Measurements from ENCODE around the gene SRC.

Gene SRC

DNA sequence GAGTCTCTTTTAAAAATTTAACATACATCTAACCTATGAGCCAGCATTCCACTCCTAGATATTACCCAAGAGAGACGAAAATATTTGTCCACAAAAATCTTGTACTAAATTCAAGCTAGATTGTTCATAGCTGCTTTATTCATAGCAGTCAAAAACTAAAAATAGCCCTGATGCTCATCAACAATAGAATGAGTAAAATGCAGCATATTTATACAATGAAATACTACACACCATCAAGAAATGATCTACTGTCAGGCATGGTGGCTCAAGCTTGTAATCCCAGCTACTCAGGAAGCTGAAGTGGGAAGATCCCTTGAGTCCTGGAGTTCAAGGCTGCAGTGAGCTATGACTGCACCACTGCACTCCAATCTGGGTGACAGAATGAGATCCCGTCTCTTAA, 22.0 kb upstream of the SRC start:
- no peak for FAIRE-seq

DNA sequence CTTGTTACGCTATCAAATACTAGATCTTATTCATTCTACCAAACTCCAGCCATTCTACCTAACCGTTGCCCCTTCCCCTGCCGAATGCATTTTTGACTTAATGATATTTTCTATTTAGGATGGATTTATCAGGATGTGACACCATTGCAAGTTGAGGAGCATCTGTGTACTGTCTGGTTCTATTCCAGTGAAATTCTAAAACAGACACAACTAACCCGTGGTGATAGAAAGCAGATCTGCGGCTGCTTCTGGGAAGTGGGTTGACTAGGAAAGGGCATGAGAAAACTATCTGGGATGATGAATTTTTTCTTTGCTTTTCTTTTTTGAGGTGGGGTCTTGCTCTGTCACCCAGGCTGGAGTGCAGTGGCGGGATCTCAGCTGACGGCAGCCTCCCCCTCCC, 20.7 kb upstream of the SRC start:
- no peak for FAIRE-seq
- DNase-seq (ENCODE audit: insufficient read length, low spot score), result no peak
- TF ChIP-seq, protein P1, sequence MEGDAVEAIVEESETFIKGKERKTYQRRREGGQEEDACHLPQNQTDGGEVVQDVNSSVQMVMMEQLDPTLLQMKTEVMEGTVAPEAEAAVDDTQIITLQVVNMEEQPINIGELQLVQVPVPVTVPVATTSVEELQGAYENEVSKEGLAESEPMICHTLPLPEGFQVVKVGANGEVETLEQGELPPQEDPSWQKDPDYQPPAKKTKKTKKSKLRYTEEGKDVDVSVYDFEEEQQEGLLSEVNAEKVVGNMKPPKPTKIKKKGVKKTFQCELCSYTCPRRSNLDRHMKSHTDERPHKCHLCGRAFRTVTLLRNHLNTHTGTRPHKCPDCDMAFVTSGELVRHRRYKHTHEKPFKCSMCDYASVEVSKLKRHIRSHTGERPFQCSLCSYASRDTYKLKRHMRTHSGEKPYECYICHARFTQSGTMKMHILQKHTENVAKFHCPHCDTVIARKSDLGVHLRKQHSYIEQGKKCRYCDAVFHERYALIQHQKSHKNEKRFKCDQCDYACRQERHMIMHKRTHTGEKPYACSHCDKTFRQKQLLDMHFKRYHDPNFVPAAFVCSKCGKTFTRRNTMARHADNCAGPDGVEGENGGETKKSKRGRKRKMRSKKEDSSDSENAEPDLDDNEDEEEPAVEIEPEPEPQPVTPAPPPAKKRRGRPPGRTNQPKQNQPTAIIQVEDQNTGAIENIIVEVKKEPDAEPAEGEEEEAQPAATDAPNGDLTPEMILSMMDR (IDR thresholded peaks at IDR 0.05; ENCODE audit: insufficient read depth, missing control alignments), result no peak

More for the DNA sequence above, 22.0 kb upstream of the SRC start:
- no peak for DNase-seq (ENCODE audit: insufficient read length, low spot score)
- TF ChIP-seq, protein P1 (IDR thresholded peaks at IDR 0.05; ENCODE audit: insufficient read depth, missing control alignments), result no peak

DNA sequence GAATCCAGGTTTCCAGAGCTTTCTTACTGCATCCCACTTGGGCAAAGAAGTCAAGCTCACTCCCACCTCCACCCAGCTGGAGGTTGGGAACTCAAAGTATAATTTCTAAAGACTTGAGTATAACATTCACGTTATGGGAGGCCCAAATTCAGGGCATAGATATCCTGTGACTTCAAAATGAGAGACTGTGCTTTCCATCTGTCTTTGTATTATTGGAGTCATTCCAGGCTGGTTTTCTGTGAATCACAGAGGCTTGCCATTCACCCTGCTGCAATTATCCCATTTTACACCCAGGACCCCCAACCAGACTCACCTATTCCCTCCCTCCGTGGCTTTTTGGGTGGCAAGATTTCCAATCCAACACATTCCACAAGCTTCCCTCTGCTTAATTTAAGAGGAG, 19.3 kb upstream of the SRC start:
- TF ChIP-seq, protein P1 (IDR thresholded peaks at IDR 0.05; ENCODE audit: insufficient read depth, missing control alignments), result no peak
- FAIRE-seq (no peak), DNase-seq (ENCODE audit: insufficient read length, low spot score) (no peak)

DNA sequence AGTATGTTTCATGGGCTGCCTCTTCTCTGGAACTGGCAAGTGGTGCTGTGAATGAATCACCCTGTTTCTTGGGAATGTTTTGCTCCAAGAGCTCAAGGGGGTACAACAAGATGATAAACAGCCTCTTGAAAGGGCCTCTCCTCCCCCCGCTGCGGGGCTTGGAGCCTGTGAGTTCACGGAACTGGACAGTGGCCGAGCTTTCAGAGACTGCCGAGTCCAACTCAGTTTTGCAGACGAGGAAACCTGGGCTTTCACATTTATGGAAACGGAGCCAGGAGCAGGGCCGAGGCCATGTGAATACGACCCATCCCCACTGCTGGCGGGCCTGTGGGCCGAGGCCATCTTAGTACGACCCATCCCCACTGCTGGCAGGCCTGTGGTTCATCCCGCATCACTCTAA, 18.2 kb upstream of the SRC start:
- TF ChIP-seq, protein P1 (IDR thresholded peaks at IDR 0.05; ENCODE audit: insufficient read depth, missing control alignments), result no peak
- FAIRE-seq (no peak), DNase-seq (ENCODE audit: insufficient read length, low spot score) (no peak)

DNA sequence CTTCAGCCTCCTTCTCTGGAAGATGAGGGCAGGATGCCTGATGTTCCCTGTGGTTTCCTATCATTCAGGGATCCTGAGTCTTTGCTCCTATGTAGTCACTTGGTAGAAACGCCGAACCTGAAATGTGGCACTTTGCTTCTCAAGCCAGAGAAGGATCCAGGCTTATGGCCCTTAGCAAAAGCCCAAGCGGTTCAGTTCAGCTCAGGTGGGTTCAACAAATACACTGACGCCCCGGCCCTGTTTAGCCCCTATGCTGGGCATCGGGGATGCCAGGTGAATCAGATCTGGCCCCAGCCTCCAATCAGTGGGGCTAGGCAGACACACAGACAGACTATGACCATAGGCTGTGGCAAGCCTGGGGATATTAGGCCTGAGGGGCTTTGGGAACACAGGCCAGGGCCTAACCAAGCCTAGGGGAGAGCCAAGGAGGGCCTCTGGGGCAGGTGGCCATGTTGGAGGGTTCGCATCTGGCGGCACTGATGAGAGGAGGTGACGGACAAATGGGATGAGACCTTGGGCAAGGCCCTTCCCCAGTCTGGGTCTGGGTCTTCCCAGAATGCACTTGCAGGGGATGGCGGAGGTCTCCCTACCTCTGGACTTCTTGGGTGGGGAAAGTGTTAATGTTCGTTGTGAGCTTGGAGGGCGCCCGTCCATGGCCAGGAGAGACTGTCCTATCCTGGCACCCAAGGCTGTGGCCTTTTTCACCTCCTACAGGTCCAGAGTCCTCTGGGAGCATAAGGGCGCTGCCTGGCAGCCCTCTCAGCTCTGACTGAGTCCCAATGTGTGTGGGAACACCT, 17.6 kb upstream of the SRC start:
- TF ChIP-seq, protein P1 (IDR thresholded peaks at IDR 0.05; ENCODE audit: insufficient read depth, missing control alignments), result no peak
- FAIRE-seq, result no peak
- no peak for DNase-seq (ENCODE audit: insufficient read length, low spot score)

DNA sequence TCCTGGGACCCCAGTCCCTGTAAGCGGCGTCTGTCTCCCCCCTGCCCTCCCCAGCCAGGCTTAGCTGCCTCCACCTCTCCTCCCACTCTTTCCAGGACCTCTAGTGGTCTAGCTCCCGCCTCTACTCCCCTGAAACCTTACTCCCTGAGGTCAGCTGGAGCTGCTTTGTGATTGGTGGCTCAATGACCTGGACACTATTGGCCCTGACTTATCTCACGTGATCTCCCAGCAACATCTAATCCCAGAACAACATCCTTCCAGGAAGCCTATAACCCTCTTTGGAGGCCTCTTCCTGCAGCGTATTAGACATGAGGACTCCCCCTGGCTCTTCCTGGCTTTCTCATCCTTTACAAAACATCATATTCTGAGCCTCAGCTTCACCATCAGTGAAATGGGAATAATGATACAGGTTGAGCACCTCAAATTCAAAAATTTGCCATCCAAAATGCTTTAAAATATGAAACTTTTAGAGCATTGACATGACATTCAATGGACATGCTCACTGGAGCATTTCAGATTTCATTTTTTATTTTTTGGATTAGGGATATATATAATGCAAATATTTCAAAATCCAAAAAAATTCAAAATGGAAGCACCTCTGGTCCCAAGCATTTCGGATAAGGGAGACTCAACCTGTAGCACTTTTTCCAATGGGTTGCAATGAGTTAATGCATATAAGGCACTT, 16.3 kb upstream of the SRC start:
- TF ChIP-seq, protein P1 (IDR thresholded peaks at IDR 0.05; ENCODE audit: insufficient read depth, missing control alignments), result no peak
- FAIRE-seq (no peak), DNase-seq (ENCODE audit: insufficient read length, low spot score) (no peak)

DNA sequence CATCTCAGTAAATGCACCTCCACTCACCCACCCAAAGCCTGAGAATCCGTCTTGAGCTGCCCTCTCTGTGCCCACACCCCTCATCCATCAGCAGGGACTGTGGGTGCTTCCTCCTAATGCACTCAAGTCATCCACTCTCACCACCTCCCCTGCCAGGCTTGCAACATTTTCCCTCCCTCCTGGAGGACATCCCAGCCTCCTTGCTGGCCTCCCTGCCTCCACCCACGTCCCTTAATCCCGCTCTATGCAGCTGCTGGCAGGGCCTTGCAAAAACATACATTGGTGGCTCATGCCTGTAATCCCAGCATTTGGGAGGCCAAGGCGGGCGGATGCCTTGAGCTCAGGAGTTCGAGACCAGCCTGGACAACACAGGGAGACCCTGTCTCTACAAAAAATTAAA, 15.6 kb upstream of the SRC start:
- TF ChIP-seq, protein P1 (IDR thresholded peaks at IDR 0.05; ENCODE audit: insufficient read depth, missing control alignments), result no peak
- FAIRE-seq, result no peak
- no peak for DNase-seq (ENCODE audit: insufficient read length, low spot score)
